B cell (primary cell): ENCODE data around the gene MIER3.

Experiments
- CTCF ChIP-seq: fragments of 200-600 bp; IDR thresholded peaks from one replicate; pipeline ENCODE4 v1.8.0; 2022; ENCODE audit warnings: antibody characterized with exemption, mild to moderate bottlenecking
- EZH2 ChIP-seq: IDR thresholded peaks from 2 replicates; pipeline ENCODE4 v1.6.1; 2012; ENCODE audit warnings: borderline replicate concordance, low read depth, mild to moderate bottlenecking, moderate library complexity, low read length; ENCODE audit not compliant: insufficient read depth, poor library complexity, severe bottlenecking

GRCh38 chr5:56995596-56995995, 43.7 kb upstream of the MIER3 start:
- no peak for TF ChIP-seq CTCF
- TF ChIP-seq EZH2, result no peak
